HuH-7.5 (cell line): Measurements from ENCODE around the gene XAB2.
A peak's percentile ranks its signal among the peaks of the same experiment; 100 is the strongest.

Experiments used
- DNase-seq: peaks from one replicate; pipeline ENCODE4 v3.0.0; 2011; ENCODE audit warnings: low spot score

The XAB2 gene

DNA sequence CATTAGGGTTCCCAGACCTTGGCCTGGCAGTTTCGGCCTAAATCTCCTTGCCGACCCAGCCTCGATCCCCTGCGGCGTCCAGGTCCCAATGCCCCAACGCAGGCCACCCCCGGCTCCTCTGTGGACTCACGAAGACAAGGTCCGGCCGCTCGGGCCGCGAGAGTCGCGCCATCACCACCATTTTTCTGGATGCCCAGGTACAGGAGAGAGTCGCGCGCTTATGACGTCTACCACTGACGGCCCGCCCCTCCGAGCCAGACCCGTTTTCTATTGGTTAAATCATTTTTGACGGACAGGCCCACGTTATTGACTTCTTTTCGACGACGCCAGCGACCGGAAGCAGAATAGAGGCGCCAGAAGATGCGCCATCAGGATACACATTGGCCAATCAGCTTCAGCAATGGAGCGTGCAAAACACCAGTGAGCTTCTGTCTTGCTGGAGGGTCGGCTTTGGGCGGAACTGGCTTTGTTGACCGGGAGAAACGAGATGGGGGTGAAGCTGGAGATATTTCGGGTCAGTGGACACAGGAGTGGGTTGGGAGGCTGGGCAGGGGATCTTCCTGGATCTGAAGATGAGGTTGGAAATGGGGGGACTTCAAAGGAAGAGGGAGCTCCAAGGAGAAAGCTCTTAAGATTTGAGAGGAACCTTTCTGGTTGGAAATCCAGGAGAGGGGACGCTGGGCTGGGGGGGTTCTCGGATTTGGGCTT, at the start of gene XAB2, which contains the start of gene PET100:
XAB2 (minus strand) TSS at position 199 of the 708 bp plus-strand sequence; CDS start at position 181, 18 bp downstream.
PET100 (plus strand) TSS at position 447 of the 708 bp plus-strand sequence; CDS start at position 488, 41 bp downstream.
- DNase-seq: peak; percentile 100

DNA sequence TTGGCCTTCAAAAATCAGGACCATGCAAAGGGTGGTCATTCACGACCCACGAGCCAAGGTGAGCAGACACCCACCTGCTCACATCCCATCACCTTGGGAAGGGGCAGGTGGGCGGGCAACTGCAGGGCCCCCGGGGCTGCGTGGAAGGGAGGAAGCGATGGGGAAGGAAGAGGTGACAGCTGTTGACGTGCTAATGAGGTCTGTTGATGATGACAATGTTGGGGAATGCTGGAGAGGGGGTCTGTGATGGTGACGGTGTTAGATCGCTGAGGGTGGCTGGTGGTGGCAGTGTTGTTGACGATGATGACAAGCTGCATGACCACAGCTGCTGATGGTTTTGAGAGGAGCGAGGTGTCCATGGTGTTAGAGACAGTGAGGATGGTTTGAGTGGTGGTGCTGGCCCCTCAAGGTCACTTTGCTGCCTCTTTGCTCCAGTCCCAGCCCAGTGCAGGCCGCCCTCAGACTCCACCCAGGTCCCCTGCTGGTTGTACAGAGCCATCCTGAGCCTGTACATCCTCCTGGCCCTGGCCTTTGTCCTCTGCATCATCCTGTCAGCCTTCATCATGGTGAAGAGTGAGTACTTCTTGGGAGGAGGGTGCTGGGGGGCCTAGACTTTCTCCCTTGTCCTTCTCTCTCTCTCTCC, 48.4 kb upstream of the XAB2 start:
- DNase-seq: no peak

DNA sequence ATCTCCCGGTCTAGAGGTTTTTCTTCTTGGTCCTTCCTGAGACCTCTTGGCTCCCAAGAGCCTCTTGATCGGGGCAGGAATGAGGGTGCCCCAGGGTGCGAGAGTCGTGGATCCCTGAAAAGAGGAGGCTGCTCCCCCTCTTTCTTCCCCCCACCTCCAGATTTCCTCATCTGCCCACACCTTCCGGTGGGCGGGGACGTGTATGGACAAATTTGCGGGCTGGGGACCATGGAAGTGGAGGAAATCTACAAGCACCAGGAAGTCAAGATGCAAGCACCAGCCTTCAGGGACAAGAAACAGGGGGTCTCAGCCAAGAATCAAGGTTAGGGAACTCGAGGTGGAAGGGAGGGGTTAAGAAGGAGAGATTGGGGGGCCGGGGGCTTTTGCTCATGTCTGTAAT, 47.5 kb upstream of the XAB2 start, which contains the start of gene MCEMP1:
MCEMP1 (plus strand) TSS at position 237 of the 400 bp plus-strand sequence; CDS start at position 268, 31 bp downstream.
- DNase-seq: no peak

DNA sequence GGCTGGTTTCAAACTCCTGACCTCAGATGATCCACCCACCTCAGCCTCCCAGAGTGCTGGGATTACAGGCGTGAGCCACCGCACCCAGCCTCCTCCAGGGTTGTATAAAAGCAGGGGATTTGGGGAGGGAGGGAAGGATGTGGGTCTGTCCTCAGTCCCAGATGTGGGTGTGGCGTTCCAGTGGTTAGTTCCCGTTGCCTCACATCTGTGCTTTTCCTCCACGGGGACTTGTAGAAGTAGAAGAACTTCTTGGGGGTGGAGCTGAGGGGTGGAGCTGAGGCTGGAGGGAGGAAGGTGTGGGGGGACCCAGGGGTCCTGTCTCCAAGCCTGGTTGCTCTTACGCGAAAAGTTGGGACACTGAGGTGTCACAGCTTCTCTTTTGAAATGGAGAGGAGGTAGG, 47.0 kb upstream of the XAB2 start:
- no peak for DNase-seq

DNA sequence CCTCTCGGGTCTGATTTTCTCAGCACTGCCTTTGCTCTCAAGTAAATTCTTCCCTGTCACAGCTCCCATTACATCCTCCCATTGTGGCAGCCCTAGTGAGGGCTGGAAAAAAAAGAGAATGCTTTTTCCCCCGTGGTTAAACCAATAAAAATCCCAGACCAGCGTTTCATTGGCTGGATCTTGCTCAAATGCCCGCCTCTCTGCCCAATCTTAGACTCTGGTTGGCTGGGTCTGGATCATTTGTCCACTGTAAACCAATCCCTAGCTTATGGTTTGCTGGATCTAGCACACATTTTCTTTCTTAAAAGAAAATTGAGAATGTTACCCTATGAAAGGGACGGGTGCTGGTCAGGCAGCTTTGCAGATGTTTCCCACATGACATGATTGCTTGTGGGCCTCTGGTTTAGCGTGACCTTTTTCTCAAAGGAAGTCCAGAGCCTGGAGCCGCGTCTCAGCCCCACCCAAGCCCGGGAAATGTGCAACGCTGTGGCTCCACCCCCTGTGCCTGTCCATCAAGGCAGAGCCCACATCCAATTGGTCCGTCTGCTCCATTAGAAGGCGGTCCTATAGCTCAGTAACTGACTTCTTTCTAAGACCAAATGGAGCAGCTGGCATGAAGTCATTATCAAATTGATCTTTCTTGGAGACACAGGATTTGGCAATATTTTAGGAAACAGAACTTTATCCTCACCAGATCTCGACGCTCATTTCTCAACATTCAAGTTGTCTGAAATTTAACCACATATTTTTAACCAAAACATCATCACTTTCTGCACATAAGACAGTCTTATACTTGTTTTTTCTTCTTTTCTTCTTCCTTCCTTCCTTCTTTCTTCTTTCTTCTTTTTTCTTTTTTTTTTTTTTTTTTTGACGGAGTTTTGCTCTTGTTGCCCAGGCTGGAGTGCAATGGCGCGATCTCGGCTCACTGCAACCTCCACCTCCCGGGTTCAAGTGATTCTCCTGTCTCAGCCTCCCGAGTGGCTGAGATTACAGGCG, 45.0 kb upstream of the XAB2 start:
- DNase-seq: peak; percentile 64

DNA sequence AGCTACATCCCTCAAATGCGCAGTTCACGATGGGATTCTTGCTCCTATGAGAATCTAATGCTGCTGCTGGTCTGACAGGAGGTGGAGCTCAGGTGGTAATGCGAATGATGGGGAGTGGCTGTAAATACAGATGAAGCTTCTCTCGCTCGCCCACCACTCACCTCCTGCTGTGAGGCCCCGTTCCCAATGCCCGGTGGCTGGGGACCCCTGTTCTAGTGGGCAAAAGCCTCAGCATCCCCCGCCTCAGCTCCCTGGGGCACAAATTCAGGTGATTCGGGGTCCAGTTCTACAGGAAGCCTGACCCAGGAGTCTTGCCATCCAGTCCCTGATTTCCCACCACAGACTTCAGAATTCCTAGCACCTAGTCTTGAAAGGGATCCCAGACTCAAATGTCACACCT, 43.2 kb upstream of the XAB2 start:
- no peak for DNase-seq

DNA sequence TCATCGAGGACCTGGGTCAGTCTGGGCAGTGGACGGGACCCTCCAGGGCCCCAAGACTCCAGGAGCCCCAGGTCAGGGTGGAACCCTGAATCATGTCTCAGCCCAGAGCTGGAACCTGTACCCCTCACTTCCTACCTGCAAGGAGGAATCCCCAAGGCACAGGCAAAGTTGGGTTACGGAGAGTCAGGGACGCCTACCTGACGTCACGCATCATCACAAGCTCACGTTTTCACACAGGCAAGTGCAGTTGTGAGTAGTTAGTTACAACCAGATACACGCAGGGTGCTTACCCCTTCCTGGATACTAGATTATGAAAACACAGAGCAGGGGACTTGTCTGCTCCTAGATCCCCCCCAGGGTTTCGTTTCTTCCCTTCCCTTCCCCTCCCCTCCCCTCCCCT, 41.4 kb upstream of the XAB2 start:
- no peak for DNase-seq

DNA sequence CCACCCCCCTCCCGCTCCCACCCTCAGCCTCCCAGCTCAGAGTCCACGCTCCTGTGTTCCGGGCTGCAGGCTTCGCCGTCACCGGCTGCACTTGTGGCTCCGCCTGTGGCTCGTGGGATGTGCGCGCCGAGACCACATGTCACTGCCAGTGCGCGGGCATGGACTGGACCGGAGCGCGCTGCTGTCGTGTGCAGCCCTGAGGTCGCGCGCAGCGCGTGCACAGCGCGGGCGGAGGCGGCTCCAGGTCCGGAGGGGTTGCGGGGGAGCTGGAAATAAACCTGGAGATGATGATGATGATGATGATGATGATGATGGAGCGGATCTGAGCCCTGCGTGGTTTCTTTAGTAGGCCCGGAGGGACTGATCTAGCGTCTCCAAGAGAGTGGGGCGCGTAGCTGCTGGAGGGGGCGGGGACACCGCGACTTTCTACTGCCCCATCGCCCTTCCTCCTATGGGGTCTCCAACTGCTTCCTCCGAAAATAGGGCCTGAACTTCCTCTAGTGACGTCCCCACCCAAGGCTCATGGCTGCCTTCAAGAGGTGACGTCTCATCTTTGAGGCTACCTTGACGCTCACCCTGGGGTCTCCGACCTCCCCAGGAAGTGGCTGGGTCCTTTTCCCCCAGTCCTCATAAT, 40.9 kb upstream of the XAB2 start:
- no peak for DNase-seq

DNA sequence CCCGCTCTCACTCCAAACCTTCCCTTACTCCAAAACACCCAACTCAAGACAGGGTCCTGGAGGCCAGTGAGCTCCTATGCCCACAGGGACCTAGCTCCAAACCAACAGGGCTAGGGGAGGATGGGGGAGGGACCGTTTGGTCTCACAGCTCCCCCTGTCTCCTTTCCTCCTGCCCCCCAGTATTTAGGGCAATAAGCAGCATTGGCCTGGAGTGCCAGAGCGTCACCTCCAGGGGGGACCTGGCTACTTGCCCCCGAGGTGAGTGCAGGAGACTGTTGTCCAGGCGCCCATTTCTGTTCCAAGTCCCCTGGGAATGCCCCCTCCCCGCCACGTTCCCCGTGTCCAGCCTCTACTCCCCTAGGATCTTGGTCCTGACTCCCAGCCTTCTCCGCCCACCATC, 40.3 kb upstream of the XAB2 start:
- DNase-seq: no peak

DNA sequence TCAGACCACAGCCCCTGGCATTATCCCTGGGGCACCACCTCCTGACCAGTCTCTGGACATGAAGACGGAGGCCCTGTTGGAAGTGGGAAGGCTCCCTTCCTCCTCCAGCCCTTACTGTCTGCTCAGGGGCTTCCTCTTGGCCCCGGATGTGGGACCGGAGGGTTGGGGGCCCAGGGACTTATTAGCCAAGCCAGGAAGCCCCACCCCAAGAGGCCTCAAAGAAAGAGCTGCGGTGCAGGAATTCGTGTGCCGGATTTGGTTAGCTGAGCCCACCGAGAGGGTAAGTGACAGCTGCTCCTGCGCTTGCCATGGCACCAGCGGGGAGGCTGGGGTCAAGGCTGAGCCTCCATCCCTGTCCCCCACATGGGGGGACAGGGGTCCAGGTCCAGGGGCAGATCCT, 39.5 kb upstream of the XAB2 start, which contains the start of gene RETN:
RETN (plus strand) TSS at position 208 of the 400 bp plus-strand sequence. CDS start 278 bp downstream, outside the sequence.
- no peak for DNase-seq

DNA sequence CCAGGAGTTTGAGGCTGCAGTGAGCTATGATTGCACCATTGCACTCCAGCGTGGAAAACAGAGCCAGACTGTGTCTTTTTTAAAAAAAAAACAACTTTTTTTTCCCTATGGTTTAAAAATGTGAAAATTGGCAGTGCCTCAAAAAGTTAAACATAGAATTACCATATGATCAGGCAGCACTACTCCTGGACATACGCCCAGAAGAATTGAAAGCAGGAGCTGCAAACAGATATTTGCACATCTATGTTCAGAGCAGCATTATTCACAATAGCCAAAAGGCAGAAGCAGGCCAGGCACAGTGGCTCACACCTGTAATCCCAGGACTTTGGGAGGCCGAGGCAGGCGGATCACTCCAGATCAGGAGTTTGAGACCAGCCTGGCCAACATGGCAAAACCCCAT, 35.7 kb upstream of the XAB2 start:
- no peak for DNase-seq

DNA sequence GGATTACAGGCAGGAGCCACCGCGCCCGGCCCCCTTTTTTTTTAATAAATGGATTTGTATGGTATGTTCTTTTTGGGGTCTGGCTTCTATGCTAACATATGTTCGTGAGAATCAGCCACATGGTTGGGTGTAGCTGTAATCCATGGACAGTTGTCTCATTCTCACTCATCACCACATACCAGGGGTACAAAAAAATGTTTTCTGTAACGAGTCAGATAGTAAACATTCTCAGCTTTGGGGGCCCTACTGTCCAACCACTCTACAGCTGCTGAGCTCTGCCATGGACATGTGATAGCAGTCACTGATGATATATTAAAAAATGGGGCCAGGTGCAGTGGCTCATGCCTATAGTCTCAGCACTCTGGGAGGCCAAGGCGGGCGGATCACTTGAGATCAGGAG, 34.4 kb upstream of the XAB2 start:
- no peak for DNase-seq

DNA sequence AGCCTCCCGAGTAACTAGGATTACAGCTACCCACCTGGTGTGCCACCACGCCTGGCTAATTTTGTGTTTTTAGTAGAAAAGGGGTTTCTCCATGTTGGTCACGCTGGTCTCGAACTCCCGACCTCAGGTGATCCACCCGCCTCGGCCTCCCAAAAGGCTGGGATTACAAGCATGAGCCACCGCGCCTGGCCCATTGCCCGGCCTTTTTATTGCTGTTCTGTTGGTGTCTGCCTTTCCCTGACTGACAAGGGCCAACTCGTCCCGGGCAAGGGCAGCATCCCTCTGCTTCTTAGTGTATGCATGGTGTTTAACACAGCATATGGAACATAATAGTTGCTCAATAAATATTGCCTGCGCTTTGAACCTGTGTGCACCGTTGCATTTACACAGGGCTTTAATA, 33.3 kb upstream of the XAB2 start:
- DNase-seq: no peak

DNA sequence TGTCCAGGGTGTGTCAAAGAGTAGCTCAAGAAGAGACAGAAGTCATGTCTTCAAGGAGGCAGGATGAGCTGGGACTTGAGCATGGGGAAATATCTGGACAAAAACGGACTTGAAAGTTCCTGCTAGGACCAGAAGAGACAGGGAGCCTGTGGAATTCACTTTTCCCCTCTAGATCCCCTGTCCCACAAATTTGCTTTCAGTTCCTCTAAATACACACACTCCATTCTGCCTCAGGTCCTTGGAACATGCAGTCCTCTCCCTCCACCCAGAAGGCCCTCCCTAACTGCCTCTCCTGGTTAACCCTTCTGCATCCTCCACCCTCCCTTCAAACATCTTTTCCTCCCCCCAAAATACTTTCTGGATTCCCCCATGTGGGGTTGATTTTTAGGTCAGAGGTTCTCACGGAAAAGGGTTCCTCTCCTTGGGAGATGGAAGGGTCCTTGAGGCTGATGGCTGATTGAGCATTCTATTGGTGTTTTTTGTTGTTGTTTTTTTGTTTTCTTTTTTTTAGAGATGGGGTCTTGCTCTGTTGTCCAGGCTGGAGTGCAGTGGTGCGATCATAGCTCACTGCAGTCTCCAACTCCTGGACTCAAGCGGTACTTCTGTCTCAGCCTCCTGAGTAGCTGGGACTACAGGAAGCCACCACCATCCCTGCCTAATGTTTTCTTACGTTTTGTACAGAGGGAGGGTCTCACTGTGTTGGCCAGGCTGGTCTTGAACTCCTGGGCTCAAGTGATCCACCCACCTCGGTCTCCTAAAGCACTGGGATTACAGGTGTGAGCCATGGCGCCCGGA, 32.6 kb upstream of the XAB2 start:
- DNase-seq: no peak

DNA sequence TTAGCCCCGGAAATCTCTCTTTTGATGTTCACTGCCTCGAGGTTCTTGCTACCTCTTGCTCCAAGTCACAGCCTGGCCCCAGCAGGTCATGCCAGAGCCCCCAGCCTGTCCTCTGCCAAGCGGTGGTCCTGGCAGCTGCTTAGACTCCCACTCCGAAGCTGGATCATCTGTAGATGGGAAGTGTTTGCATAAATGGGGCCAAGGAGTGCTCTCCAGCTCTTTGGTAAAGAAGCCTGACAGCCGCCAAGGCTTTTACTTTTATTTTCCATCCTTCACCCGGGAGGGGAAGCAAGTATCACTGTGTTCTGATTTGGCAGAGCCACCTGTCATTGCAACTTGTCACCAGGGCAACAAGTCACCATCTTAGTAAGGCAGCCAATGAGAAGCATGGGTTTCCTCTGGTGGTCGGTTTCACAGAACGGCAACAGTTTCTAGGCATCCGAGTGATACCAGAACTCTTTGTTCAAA, 28.9 kb upstream of the XAB2 start:
- DNase-seq: no peak

DNA sequence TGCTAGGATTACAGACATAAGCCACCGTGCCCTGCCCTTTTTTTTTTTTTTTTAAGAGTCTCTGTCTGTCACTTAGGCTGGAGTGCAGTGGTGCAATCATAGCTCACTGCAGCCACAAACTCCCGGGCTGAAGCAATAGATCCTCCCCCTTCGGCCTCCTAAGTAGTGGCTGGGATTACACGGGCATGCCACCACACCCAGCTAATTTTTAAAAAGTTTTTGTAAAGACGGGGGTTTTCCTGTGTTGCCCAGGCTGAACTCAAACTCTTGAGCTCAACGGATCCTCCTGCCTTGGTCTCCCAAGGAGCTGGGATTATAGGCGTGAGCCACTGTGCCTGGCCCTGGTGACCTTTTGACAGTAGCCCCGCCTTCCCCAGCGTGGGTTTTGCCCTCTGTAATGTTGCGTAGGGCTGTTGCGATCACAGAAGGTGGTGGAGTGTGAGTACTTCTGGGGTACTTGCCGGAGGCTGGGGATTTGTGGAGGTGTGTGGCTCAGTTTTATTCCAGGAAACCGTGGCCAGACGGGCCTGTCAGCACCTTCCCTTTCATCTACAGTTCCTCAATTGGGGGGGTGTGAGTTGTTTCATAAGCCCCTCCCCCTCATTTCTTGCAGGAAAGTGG, 27.9 kb upstream of the XAB2 start:
- no peak for DNase-seq

DNA sequence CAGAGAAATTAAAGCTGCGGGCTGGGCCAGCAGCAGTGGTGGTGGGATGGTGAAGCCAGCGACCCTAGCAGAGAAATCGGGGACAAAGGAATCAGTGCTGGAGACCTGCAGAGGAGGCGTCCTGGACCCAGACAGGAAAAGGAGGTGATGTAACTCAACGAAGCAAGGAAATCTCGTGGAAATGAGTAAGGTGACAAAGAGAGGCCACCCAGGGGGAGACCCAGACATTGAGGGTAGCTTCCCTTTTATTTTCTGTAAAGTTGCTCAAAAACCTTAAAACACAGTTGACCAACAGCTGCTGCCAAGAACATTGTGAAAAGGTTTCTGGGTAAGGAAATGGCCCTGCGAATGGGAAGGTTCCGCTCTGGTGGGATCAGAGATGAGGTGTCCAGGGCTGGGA, 26.2 kb upstream of the XAB2 start:
- no peak for DNase-seq

DNA sequence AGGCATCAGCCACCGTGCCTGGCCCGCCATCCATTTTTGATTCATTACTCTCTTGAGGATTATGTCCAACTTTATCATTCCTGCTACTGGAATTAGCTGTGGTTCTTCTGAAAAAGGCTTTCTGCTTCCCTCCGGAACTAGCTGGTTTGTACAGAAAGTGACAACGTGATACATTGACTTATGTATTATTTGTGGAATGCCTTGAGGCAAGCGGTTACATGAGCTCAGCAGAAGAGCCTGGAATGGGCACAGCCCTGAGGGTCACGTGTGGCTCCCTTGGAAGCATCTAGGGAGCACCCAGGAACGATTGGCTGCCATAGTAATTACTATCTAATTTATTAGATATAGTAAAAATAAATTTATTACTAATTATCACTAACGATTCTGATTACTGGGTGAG, 25.1 kb upstream of the XAB2 start:
- no peak for DNase-seq

DNA sequence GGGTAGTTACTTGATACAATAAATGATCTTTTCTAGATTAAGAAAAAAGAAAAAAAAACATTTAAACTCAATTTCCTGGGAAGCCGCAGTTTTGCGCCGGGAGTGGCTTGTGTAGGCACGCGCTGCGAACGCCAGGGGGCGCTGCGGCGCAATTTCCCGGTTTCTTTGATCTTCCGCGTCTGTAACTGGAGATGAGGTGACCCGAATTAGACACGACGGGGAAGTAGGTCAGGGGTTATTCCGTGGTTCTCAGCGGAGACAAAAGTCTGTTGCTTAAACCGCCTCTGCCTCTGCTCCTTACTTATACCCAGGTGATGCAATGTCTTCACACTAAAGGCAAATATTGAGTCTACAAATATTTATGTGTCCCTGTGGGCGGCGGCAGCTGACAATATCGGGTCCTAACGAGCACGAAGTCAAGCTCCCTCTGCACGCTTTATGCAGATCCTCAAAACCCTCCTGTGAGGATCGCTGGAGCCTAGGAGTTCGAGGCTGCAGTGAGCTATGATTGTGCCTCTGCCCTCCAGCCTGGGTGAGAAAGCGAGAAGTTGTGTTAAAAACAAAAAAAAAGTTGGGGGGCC, 22.8 kb upstream of the XAB2 start:
- peak; percentile 92 for DNase-seq

DNA sequence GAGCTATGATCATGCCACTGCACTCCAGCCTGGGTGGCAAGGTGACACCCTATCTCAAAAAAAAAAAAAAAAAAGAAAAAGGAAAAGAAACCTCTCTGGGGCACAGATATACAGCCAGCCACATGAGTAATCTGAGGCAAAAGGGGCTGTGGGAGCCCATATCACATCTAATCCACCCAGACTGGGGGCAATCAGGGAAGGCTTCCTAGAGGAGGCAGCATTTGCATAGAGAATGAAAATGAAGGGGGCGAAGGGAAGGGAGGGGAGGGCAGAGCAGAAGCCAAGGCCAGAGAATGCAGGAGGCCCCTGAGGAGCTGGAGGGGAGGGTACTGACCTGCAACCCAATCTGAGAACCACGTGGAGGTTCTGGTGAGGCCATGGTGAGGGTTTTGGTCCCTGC, 20.8 kb upstream of the XAB2 start:
- no peak for DNase-seq
